OCI-LY3 (cell line): ENCODE measurements around the gene DOCK9.

Experiments used
- H2AFZ ChIP-seq: fragments of 200-600, 300-600 bp; shearing (Covaris generic); 2 replicates; pipeline ENCODE4 v1.6.0; 2014; ENCODE audit warnings: antibody characterized with exemption, low read depth, low read length
- H3K27ac ChIP-seq: fragments of 200-600, 300-600 bp; sonication (generic); 2 replicates; pipeline ENCODE4 v1.5.1; 2014; ENCODE audit warnings: mild to moderate bottlenecking, low read length, moderate library complexity, mixed read lengths
- H3K27me3 ChIP-seq: fragments of 200-600, 300-600 bp; sonication (generic); 2 replicates; pipeline ENCODE4 v1.6.1; 2014; ENCODE audit warnings: low read depth, low read length, mixed read lengths
- H3K36me3 ChIP-seq: fragments of 200-600, 300-600 bp; sonication (generic); replicated peaks from 2 replicates; pipeline ENCODE3; 2014; ENCODE audit warnings: low read depth, low read length, mixed read lengths
- H3K4me1 ChIP-seq: fragments of 300-600, 200-600 bp; sonication (generic); 2 replicates; pipeline ENCODE4 v1.6.1; 2014; ENCODE audit warnings: low read length, mixed read lengths
- H3K4me2 ChIP-seq: fragments of 200-600, 300-600 bp; sonication (generic); 2 replicates; pipeline ENCODE4 v1.6.1; 2014; ENCODE audit warnings: low read length, mixed read lengths
- H3K4me3 ChIP-seq: fragments of 300-600, 200-600 bp; sonication (generic); 2 replicates; pipeline ENCODE4 v1.5.1; 2014; ENCODE audit warnings: antibody characterized with exemption, mild to moderate bottlenecking, low read length, moderate library complexity
- H3K79me2 ChIP-seq: fragments of 300-600, 200-600 bp; shearing (Covaris generic); 2 replicates; pipeline ENCODE4 v1.6.1; 2014; ENCODE audit warnings: mild to moderate bottlenecking, low read length, mixed read lengths
- H3K9ac ChIP-seq: fragments of 300-600, 200-600 bp; shearing (Covaris generic); 2 replicates; pipeline ENCODE4 v1.6.0; 2014; ENCODE audit warnings: mild to moderate bottlenecking, low read length, moderate library complexity
- H3K9me3 ChIP-seq: fragments of 200-600, 300-600 bp; shearing (Covaris generic); 2 replicates; pipeline ENCODE4 v1.6.1; 2014; ENCODE audit warnings: low read length, mixed read lengths; ENCODE audit not compliant: insufficient read depth
- H4K20me1 ChIP-seq: fragments of 200-600, 300-600 bp; sonication (generic); 2 replicates; pipeline ENCODE4 v1.6.1; 2016; ENCODE audit warnings: low read length, mixed read lengths; ENCODE audit not compliant: insufficient read depth
- EZH2phosphoT487 ChIP-seq: fragments of 200-600 bp; shearing (Covaris generic); IDR thresholded peaks from 2 replicates; pipeline ENCODE4 v1.6.1; 2018; ENCODE audit warnings: antibody characterized with exemption, mixed run types, low read depth
- TF ChIP-seq, protein P1 (sequence below): fragments of 200-600, 300-600 bp; sonication (generic); IDR thresholded peaks from 2 replicates; pipeline ENCODE4 v1.5.1; 2014; ENCODE audit warnings: antibody characterized with exemption, low read length, low read depth

DOCK9 gene

GRCh38 chr13:98835156-98835555 lies 142.7 kb downstream of the DOCK9 start:
- H3K4me1 ChIP-seq = no peaks in the 10 kb centered on the region
- no peak for TF ChIP-seq EZH2phosphoT487
- TF ChIP-seq, protein P1, sequence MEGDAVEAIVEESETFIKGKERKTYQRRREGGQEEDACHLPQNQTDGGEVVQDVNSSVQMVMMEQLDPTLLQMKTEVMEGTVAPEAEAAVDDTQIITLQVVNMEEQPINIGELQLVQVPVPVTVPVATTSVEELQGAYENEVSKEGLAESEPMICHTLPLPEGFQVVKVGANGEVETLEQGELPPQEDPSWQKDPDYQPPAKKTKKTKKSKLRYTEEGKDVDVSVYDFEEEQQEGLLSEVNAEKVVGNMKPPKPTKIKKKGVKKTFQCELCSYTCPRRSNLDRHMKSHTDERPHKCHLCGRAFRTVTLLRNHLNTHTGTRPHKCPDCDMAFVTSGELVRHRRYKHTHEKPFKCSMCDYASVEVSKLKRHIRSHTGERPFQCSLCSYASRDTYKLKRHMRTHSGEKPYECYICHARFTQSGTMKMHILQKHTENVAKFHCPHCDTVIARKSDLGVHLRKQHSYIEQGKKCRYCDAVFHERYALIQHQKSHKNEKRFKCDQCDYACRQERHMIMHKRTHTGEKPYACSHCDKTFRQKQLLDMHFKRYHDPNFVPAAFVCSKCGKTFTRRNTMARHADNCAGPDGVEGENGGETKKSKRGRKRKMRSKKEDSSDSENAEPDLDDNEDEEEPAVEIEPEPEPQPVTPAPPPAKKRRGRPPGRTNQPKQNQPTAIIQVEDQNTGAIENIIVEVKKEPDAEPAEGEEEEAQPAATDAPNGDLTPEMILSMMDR = no peak
- no peak overlapping the region for H3K9ac ChIP-seq
- H3K27ac ChIP-seq = no peak overlapping the region
- no peak overlapping the region for H2AFZ ChIP-seq
- H3K36me3 ChIP-seq = no peaks in the 10 kb centered on the region
- no peaks in the 10 kb centered on the region for H3K9me3 ChIP-seq
- no peaks in the 10 kb centered on the region for H3K79me2 ChIP-seq
- no peaks in the 10 kb centered on the region for H4K20me1 ChIP-seq
- no peaks in the 10 kb centered on the region for H3K27me3 ChIP-seq
- no peak overlapping the region for H3K4me3 ChIP-seq
- H3K4me2 ChIP-seq = no peak overlapping the region

DNA sequence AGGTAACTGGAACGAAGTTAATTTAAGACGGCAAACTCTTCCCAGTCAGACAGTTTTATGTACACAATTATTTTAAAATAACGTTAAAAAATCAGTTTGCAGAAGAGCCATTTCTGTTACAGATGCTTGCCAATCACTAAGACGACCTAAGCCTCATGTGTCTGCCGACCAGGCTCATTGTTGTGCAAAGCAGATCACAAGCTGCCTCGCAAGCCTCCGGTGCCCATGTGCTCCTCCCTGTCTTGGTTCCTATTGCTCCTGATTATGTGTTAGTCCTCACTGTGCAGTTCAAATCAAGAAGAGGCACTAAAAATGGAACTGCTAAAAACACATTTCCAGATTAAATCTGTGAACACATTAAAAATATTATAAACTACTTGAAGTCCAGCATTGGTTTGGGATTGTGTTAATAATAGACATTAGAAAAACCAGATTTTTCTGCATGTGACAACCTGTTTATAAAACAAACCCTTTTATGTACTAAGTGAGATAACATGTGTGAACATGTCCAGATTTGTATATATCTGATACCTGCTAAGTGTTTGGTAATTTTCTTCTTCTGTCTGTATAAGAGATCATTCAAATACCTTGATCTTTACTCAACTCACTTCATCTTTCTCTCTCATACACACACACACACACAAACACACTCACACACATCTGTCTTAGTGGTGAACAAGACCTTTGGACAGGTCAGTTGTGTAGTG lies 143.5 kb downstream of the DOCK9 start:
- Histone ChIP-seq H3K4me1 (no peaks in the 10 kb centered on the region), H3K4me3 (no peak overlapping the region), H3K9ac (no peak overlapping the region), H3K9me3 (no peaks in the 10 kb centered on the region), H3K27me3 (no peaks in the 10 kb centered on the region), H3K79me2 (no peaks in the 10 kb centered on the region), H3K4me2 (no peak overlapping the region), H2AFZ (no peak overlapping the region), H3K27ac (no peak overlapping the region), H3K36me3 (no peaks in the 10 kb centered on the region), H4K20me1 (no peaks in the 10 kb centered on the region)
- TF ChIP-seq, protein P1 = no peak

GRCh38 chr13:98831236-98831635 lies 146.6 kb downstream of the DOCK9 start:
- TF ChIP-seq, protein P1 = no peak
- no peak for TF ChIP-seq EZH2phosphoT487
- Histone ChIP-seq H2AFZ (no peak overlapping the region), H3K36me3 (no peaks in the 10 kb centered on the region), H3K27ac (no peak overlapping the region), H3K4me2 (no peak overlapping the region), H3K79me2 (no peaks in the 10 kb centered on the region), H4K20me1 (no peaks in the 10 kb centered on the region), H3K9me3 (no peaks in the 10 kb centered on the region), H3K27me3 (no peaks in the 10 kb centered on the region), H3K4me1 (peaks cover 3% of the 10 kb centered on the region), H3K9ac (no peak overlapping the region), H3K4me3 (no peak overlapping the region)

GRCh38 chr13:98829541-98829940 lies 148.3 kb downstream of the DOCK9 start:
- H2AFZ ChIP-seq = no peak overlapping the region
- peaks cover 19% of the 10 kb centered on the region for H3K4me1 ChIP-seq
- no peaks in the 10 kb centered on the region for H4K20me1 ChIP-seq
- no peak overlapping the region for H3K9ac ChIP-seq
- no peak overlapping the region for H3K27ac ChIP-seq
- H3K36me3 ChIP-seq = no peaks in the 10 kb centered on the region
- H3K9me3 ChIP-seq = no peaks in the 10 kb centered on the region
- no peak overlapping the region for H3K4me3 ChIP-seq
- no peak for TF ChIP-seq EZH2phosphoT487
- TF ChIP-seq, protein P1 = no peak
- no peaks in the 10 kb centered on the region for H3K27me3 ChIP-seq
- no peak overlapping the region for H3K4me2 ChIP-seq
- no peaks in the 10 kb centered on the region for H3K79me2 ChIP-seq
